SH-SY5Y (cell line): ENCODE measurements around the gene RASSF9.

ENCODE experiments used
- GATA2 ChIP-seq: IDR thresholded peaks from 2 replicates; pipeline ENCODE4 v1.6.1; 2011; ENCODE audit warnings: mild to moderate bottlenecking, low read depth, low read length
- GATA3 ChIP-seq: IDR thresholded peaks from 2 replicates; pipeline ENCODE4 v1.6.1; 2011; ENCODE audit warnings: low read depth, mild to moderate bottlenecking, low read length, moderate library complexity

- TF ChIP-seq GATA2 (no peak), GATA3 (no peak)
Observed at GRCh38 chr12:85823436-85824180, 12.6 kb downstream of the RASSF9 start.
